ENCODE results near the gene AHCTF1. TPM values are rescaled to one million over a fixed set of nuclear protein-coding genes. Genes with fewer than 3 reads are reported as not detected.

Gene AHCTF1
- total RNA-seq, 1 donor from 2014 or later = 26.4 TPM

DNA sequence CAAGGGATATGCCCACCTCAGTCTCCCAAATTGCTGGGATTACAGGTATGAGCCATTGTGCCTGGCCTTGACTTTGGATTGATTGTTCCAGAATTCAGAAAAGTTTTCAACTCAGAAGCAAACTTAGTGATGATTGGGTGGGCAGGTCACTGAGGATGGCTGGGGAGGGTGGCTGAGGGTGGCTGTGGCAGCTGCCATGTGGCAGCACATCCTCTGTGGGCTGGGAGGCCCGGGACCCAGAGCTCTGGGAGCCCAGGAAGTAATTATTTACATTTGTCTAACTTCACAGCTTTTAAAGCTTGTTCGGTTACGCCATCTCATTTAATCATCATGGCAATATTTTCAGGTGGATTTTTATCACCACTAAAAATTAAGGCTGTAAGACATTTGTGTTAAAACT is 131.4 kb downstream of the AHCTF1 start:
- no peak for DNase-seq (ENCODE audit: extremely low read depth, low read depth, low spot score)

DNA sequence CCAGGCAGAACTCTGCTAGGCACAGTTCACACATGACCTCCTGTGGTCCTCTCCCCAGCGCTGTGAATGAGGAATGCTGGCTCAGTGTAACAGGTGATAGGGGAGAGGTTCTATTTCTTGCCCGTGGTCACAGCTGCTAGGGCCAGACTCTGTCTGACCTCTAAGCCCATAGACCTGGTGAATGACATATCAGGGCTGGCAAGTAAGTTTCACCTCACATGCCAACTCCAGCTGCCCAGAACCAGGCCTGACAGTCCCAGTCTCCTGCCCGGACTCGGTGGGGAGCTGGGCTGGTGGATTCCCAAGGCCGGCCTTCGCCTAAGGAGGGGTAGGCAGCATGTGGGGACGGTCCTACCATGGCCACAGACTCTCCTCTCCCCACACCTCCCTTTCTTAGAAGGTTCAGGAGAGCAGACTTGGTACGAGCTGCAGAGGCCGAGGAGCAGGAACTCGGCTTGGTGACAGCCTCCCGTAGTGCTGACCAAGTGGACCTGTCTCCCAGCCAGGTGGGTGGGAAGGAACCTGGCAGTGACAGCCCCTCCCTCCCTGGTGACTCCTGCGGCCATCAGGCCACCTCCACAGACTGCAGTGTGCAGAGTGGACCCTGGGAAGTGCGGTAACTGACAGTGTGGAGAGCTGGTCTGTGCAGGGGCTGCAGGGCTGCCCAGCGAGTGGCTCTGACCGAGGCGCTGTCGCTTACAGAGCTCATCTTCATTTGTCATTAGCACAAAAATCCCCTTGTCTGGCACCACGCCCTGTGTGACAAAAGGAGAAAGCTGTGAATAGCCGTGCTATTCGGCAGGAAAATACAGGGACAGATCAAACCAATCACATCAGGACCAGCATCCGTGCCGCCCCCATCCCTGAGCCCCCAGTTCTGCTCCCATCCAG is 132.9 kb downstream of the AHCTF1 start:
- DNase-seq (ENCODE audit: extremely low read depth, low read depth, low spot score) = no peak

DNA sequence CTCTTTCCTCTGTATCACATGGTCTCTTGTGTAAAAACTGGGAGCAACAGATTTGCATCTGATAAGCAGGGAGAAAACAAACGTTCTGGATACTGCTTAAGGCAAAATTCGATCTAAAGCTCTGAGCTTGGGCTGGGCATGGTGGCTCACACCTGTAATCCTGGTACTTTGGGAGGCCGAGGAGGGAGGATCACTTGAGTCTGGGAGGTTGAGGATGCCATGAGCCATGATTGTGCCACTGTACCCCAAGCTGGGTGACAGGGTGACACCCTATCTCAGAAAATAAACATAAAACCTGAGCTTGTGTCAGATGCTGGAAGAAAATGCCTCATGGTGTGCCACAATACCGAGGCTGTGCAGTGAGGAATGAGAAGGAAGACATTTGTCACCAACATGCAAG is 133.6 kb downstream of the AHCTF1 start:
- no peak for DNase-seq (ENCODE audit: extremely low read depth, low read depth, low spot score)

DNA sequence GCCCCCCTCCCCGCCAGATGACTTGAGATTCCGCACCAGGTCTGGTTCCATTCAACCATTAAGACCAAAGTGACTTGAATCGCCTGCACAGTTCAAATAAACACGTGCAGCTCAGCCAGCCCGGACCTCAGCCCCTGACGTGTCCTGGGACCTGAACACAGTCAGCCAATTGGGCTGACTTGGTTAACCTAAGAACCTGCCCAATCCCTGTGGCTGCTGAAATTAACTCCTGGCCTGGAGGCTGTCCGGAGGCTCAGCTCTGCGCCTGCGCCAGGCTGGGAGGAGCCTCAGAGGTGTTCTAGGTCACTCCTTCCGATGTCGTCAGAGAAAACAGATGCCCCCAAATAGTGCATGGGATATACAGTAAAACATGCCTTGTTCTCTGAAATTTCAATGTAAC is 134.2 kb downstream of the AHCTF1 start:
- DNase-seq (ENCODE audit: extremely low read depth, low read depth, low spot score) = no peak

DNA sequence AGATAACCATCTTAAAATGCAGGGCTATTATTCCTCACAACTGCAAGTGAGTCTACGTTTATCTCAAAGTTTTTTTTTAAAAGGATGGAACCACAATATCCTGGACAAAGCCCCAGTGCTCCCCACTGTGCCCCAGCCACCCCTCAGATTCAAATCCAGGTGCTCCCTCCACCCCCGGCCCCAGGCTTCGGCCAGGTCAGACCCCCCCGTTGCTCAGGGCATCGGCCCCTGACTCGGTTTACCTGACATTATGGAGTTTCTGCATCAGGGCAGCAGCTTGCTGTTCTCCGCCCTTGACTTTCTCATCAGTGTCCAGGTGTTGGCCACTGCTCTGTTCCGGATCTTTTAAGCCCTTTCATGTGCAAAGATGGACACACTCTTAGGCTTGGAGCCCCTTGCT is 134.6 kb downstream of the AHCTF1 start:
- DNase-seq (ENCODE audit: extremely low read depth, low read depth, low spot score) = no peak

DNA sequence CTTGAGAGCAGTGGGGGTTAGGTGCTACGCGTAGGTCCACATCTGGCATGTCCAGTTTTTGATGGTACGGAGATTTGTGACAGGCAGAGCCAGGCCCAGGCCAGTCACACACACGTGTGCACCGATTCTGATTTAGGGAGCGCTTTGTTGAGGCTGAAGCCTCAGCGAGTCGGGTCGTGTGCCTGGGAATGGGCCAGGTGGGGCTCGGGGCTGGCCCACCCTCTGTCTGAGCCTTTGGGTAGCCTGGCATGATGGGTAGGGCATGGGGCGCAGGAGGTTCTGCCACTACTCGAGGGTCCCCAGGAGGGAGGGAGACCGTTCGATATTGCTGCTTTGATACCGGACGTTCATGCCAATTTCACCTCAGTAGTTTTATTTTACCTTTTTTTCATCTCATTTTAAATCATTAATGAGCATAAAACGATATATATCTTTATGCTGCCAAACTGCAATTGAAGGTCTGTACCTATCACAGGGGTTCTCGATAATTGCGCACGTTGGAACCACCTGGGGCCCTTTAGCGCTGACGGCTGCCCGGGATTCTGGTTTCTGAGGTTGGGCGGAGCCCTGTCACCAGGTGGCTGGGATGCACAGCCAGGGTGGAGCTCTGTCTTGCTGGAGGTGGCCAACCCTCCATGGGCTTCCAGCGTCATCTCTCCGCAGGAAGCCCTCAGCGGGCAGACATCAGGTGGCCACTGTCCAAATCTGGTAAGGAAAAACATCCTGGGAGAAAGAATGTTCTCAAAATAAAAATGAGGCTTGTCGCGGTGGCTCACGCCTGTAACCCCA is 135.6 kb downstream of the AHCTF1 start:
- DNase-seq (ENCODE audit: extremely low read depth, low read depth, low spot score) = no peak

DNA sequence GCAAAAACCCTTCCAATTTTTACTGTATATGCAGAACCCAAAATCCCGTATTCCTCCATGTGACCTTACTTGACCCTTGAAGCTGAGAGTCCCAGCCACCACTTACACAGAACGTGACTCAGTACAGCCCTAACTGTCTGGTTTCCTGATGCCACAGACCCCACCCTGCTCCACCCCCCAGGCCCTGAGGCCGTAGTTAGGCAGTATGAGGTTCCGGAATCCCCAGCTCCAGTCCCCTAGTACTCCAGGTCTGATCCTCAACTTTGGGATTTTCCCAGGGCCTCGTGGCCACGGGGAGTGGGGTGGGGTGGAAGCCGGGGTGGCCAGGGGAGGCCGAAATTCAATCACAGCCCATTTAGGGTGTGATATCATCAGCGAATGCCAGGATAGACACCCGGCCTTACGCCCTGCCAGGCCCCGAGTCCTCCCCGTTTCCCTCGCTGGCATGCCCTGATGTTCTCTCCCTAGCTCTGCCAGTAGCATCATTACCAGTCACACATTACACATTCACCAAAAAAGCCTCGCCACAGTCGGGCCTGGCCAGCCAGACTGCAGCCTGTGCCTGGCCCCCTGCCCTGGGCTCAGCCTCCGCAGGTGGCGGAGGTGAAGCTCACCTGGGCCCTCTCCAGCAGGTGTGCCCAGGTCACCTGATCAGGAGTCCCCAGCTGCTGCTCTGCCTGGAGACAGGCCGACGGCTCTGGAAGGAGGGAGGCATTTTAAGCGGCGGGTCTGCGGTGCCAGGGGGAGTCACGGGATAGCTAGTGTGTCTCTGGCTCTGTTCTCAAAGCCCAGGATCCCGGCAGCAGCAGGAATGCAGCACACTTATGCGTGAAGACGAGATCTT is 136.7 kb downstream of the AHCTF1 start:
- DNase-seq (ENCODE audit: extremely low read depth, low read depth, low spot score) = no peak

DNA sequence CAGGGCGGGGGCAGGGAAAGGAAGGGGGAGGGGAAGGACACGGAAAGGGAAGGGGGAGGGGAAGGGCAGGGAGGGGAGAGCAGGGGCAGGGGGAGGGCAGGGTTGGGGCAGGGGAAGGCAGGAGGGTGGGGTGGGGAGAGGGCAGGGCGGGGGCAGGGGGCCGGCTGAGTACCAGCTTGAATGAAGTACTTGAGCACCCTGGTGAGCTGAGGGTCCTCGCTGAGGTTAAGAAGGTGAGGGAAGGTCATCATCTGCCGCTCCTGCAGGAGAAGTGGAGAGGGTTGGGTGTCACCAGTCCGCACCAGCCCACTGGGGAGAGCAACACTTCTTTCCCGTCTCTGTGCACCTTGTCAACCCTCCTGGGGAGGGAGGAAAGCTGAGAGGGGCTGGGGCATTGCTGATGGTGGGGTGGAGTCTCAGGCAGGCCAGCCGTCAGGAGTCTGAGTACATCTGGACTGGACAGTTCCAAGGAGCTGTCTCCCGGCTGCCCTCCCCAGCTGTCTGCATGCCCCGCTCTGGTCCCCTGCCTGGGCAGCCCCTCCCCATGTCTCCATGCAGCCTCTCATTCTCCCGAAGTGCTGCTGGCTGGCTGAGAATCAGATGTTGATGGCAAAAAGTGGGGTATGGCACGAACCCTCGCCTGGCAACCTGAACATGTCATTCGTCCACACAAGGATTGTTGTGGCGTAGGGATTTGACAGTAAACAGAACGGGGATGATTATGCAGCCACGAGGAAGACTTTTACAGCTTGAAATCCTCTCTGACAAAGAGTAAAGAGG is 137.5 kb downstream of the AHCTF1 start:
- no peak for DNase-seq (ENCODE audit: extremely low read depth, low read depth, low spot score)

DNA sequence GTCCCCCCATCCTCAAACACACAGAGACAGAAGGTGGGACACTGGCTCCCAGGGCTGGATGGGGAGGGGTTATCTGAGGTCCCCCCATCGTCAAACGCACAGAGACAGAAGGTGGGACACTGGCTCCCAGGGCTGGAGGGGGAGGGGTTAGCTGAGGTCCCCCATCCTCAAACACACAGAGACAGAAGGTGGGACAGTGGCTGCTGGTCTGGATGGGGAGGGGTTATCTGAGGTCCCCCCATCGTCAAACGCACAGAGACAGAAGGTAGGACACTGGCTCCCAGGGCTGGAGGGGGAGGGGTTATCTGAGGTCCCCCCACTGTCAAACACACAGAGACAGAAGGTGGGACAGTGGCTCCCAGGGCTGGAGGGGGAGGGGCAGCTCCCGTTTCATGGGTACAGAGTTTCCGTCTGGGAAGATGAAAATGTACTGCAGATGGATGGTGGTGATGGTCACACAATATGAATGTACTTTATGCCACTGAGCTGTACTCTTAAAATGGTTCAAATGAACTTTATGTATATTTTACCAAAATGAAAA is 138.3 kb downstream of the AHCTF1 start:
- DNase-seq (ENCODE audit: extremely low read depth, low read depth, low spot score) = no peak

DNA sequence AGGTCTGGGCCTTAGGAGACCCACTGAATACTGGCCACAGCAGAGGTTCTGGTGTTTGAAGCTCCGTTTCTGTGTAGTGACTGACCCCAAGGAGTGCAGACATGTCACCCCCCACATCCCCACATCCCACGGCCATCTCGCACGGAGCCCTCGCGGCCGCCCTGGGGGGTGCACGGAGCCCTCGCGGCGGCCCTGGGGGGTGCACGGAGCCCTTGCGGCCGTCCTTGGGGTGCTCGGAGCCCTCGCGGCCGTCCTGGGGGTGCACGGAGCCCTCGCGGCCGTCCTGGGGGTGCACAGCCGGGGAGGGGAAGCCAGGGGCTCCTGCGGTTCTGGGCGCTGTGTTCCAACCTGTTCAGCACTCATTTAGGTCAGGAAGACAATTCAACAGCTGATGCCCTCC is 139.1 kb downstream of the AHCTF1 start:
- no peak for DNase-seq (ENCODE audit: extremely low read depth, low read depth, low spot score)

DNA sequence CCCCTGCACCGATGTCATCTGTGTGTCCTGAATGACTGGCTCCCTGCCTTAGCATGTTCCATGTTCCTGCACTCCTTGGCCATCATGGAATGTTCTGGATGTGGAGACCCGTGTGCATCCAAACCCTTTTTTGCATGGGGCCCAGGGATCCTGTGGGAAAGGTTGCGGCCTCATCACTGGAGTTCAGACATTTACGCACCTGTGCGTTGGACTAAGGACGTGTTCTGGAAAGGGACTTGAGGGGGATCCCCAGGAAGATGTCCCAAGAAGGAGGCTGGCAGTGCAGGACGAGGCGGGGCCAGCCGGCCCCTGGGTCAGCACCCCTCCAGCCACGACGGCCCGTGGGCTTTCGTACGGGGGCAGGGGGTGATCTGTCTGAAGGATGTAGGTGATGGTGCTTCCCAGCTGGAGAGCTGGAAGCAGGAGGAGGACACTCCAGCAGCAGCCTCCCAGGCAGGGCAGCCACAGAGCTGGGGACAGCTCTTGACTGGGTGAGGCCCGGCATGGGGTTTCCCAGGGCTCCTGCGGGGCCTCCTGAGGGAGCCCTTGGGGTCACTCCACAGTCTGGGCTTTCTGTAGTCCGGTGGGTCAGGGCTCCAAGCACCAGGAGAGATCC is 140.3 kb downstream of the AHCTF1 start:
- no peak for DNase-seq (ENCODE audit: extremely low read depth, low read depth, low spot score)

DNA sequence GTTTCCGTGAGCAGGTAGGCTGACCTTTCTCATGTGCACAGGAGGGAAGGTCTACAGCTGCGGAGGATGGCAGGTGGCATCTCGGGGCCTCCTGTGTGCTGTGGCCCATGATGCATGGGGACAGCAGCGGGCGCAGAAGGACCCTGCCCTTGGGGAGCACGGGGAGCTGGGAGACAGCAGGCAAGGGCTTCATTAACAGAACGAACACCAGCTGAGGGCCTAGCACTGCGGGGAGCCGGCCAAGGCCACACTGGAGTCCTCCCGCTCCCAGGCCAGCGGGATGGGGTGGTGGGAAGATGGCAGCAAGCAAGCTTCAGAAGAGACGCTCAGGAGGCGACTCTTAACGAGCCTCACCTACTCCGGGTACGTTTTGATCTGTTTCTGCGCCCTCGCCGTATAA is 140.9 kb downstream of the AHCTF1 start:
- DNase-seq (ENCODE audit: extremely low read depth, low read depth, low spot score) = no peak

DNA sequence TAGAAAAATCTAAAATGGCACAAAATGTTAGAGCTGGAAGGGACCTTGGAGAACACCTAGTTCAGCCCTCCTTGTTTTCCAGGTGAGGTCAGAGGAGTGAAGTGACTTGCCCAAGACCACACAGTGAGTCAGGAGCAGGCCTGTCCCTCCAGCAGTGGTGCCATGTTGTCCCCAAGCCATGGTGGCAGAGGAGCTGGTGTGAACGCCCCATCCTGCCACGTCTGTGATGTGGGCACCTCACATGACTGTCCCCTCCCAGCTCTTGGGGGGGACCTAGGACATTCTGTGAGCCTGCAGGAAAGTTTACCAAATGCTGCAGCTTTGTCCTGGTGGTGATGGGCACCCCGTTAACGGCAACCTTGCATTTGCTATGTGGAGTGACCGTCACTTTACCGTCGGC is 141.4 kb downstream of the AHCTF1 start:
- DNase-seq (ENCODE audit: extremely low read depth, low read depth, low spot score) = no peak

DNA sequence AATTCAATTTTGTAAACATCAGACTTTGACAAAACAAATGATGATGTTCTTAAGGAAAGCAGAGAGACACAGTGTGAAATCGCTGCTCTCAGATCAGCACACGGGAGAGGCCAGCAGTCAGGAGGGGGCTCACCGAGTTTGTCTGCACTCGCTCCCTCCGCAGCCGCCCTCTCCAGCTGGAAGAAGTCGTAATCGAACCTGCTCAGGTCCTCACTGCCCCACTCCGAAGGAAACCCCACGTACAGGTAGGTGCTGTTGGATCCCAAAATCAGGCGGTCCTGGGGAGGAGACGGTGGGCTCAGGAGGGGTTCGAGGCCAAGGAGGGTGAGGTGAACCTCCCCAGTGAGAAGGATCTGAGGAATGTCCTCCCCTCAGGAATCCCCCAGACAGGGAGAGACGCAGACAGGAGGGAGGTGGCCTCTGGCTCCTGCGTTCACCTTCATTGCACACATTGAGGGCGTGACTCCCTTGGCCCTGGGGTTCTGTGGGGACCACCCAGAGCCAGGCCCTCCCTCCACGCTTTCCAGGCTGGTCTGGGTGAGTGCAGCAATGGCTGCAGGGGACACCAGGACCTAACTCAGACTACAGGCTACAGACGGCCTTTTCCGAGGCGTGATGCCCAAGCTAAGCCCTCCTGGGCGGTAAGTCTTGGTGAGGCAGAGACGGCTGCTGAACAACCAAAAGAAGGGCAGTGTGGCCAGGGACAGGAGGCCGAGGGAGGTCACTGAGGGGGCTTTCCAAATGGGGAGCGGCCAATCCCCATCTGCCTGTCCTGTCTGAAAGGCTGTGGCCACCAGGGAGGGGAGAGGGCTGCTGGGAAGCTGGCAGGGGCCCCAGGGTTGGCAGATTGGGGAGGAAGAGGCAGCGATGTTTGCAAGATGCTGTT is 142.1 kb downstream of the AHCTF1 start:
- DNase-seq (ENCODE audit: extremely low read depth, low read depth, low spot score) = no peak

Other genes starting within 250 kb of the AHCTF1 start
- gene SCCPDH, start 207.5 kb downstream of the AHCTF1 start, total RNA-seq = 31.4 and 36.3 TPM in 2 replicates
- 0.87 and 2.3 TPM in 2 replicates for gene ZNF695, start 76.1 kb upstream of the AHCTF1 start, total RNA-seq
- 4.0 and 4.2 TPM in 2 replicates for gene ZNF670, start 146.9 kb upstream of the AHCTF1 start, total RNA-seq
- 5.8 and 10.3 TPM in 2 replicates for gene ZNF669, start 172.4 kb upstream of the AHCTF1 start, total RNA-seq
- gene ZNF124, start 240.1 kb upstream of the AHCTF1 start, total RNA-seq = 19.1 and 22.3 TPM in 2 replicates